Fibroblast of villous mesenchyme (primary cell): ENCODE measurements around the gene CSRP3. TPM values are rescaled to one million over a fixed set of nuclear protein-coding genes. Genes with fewer than 3 reads are reported as not detected.
A peak's percentile ranks its signal among the peaks of the same experiment; 100 is the strongest.

Experiments used
- DNase-seq: peaks from one replicate; pipeline ENCODE4 v3.0.0-alpha.2; 2010; ENCODE audit warnings: low read depth
- H3K4me3 ChIP-seq: 2 replicates; pipeline ENCODE4 v1.5.1; 2011; ENCODE audit warnings: low read depth, mild to moderate bottlenecking, low read length
- total RNA-seq: library from RNA; depleted of rRNA; stranded (reverse); fragments of >200 nt; gene quantifications from 2 replicates; pipeline ENCODE4 v1.2.3, GENCODE V29; 2012
- TF ChIP-seq, protein P1 (sequence below): IDR thresholded peaks from 2 replicates; pipeline ENCODE4 v1.5.1; 2012; ENCODE audit warnings: low read depth, mild to moderate bottlenecking, low read length; ENCODE audit not compliant: insufficient read depth

Gene CSRP3
- total RNA-seq, 1 donor = not detected

DNA sequence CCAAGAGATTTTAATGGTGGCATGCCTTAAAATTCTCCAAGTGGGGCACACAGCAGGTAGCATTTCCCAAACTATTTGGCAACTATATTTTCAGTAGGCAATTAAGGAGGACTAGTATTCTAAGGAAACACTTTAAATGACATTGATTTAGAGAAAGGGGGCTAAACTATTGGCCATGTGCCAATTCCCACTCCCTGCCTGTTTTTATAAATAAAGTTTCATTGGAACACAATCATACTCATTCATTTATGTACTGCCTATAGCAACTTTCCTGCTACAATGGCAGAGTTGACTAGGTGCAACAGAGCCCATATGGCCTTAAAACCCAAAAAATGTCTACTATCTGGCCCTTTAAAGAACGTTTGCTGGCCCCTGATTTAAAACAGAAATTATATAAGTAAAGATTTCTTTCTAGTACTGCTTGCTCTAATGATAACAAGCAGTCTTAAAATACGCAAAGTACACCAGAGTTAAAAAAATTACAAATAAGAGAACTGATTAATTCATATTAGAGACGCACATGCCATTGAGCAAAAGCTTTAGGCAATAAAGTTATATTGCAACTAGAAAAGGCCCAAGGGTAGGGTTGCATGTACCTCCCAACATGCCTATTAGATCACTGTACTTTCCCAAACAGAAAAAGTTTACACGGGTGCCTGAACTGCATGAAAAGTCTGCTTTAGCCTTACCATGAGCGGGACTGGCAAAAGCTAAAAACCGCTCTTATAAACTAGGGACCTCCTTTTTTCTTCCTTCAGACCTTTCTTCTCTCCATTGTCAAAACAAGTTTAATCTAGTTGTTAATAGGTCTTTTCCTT, 24.8 kb upstream of the CSRP3 start:
- DNase-seq = no peak
- no peak overlapping the region for H3K4me3 ChIP-seq
- TF ChIP-seq, protein P1, sequence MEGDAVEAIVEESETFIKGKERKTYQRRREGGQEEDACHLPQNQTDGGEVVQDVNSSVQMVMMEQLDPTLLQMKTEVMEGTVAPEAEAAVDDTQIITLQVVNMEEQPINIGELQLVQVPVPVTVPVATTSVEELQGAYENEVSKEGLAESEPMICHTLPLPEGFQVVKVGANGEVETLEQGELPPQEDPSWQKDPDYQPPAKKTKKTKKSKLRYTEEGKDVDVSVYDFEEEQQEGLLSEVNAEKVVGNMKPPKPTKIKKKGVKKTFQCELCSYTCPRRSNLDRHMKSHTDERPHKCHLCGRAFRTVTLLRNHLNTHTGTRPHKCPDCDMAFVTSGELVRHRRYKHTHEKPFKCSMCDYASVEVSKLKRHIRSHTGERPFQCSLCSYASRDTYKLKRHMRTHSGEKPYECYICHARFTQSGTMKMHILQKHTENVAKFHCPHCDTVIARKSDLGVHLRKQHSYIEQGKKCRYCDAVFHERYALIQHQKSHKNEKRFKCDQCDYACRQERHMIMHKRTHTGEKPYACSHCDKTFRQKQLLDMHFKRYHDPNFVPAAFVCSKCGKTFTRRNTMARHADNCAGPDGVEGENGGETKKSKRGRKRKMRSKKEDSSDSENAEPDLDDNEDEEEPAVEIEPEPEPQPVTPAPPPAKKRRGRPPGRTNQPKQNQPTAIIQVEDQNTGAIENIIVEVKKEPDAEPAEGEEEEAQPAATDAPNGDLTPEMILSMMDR = no peak

DNA sequence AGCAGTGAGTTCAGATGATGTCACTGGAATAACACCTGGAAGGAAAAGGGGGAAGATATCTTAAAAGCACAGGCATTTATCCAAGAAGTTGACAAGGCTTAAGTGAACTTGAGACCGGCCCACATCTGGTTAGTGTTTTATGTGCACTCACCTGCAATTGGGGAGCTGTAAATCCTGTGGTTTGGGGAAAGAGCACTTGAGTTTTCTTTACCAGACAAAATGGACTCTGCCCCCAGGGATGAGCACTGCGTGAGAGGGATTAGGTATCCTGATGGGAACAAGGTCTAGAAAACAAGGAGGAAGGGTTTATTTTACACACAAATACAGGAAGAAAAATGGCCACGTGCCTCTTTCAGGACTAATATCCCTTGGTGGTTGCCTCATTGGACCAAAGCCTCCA, 23.8 kb upstream of the CSRP3 start:
- TF ChIP-seq, protein P1 = no peak
- no peak overlapping the region for H3K4me3 ChIP-seq
- DNase-seq = no peak

DNA sequence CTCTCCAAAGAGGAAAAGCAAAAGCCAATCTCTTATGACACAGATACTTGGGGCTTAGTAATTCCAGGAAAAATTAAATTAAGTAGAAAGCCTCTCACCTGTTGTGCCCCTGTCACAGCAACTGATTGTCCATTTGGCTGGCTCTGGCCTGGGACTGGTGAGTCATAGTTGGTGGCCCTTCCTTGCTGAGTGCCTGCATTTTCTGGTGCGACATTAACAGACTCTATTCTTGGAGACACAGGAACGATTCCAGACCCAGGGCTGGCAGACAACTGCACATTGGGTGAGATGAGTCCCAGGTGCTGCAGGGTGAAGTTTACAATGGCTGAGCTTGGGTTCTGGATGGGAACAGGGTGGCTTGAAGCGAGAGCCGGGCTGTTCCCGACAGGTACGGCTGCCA, 23.3 kb upstream of the CSRP3 start:
- DNase-seq = no peak
- H3K4me3 ChIP-seq = no peak overlapping the region
- TF ChIP-seq, protein P1 = no peak

DNA sequence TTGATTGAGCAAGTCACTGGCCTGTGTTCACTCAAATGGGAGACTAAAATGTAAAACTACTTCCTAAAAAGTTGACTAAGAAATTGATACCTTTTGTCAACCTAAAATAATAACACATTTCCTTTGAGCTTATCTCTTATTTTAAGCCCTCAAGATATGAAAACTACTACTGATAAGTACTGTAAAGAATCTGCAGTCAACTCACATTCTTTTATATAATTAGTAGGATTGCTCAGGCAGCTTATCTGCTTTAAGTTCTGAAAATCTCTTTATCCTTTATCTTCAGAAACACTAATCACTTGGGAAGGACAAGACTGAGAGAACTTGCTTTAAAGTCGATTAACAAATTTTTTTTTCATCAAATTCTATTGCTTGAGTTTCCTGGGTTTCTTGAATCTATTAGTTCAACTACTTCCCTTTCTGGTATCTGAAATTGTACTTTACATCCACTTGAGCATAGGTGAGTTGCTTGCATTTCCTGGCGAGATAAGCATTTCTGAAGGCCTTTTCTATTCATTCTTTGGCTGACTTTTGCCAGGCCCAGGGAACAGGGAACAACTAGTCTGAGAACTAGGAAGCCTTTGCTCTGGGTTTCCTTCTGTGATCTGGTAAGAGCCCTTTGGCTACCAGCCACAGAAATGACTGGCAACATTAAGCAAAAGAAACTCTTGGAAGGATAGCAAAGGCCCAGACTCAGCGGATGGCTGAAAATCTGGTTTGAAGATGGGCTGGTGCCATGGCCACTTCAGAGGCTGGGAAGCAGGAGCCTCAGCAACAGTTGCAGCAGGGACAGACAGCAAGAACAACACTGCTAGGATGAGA, 19.3 kb upstream of the CSRP3 start:
- TF ChIP-seq, protein P1 = no peak
- no peak for DNase-seq

DNA sequence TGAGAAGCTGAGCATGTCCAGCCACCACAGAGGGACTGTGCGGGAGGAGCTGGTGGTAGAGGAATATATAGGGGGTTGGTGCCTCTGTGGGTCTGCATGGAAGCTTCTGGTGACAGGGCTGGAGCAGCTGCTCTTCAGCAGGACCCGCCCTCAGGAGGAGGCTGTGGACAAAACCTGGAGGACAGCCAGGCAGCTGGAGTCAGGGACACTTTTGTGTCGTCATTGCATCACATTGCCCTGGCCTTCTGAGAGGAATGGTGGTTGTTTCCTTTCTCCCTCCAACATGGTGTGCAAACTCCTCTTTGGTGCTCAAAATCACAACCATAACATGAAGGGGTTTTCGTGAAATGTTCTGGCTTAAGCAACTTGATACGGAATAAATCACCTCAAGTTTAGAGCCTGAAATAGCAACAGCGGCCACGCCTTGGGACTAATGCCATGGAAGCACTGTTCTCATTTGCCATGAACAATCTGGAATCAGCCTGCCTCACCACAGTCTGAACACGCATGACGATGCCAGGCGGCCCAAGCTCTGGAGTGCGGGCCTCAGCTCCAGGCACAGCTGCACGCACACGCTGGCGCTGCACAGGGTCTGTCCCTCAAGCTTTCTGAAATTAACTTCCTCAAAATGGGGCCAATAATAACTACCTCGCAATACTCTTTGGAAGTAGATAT, 17.1 kb upstream of the CSRP3 start:
- TF ChIP-seq, protein P1 = no peak
- DNase-seq = peak; percentile 11

More for the DNA sequence above, 19.3 kb upstream of the CSRP3 start:
- no peak overlapping the region for H3K4me3 ChIP-seq

DNA sequence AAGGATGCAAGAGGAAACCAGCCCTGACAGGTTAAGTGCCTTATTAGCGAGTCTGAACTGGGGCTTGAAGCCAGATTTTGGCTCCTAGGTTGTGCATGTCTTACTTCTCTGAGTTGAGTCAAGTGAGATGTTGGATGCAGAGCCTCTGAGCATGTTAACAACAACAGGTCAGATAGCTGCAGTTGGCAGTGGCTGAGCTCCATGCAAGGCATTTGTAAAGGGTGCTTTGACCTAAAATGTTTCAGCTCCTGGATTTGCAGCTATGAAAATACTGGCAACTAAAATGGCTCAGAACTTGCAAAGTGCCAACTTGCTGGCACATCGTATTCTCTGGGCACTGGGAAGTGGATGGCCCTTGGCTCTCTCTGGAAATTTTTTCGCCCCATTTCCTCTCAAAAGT, 16.4 kb upstream of the CSRP3 start:
- no peak for DNase-seq
- no peak overlapping the region for H3K4me3 ChIP-seq
- TF ChIP-seq, protein P1 = no peak

More for the DNA sequence above, 17.1 kb upstream of the CSRP3 start:
- no peak overlapping the region for H3K4me3 ChIP-seq
